ENCODE data around the gene STXBP5L. TPM values are rescaled to one million over a fixed set of nuclear protein-coding genes. Genes with fewer than 3 reads are reported as not detected.
"Not testable (repeated sequence)": the region's sequence is repeated elsewhere in the genome, so short reads cannot be mapped to it uniquely, and the experiment has no call there.

STXBP5L gene
- total RNA-seq, 1 experiment from 2014 or later = 0.05 TPM

DNA sequence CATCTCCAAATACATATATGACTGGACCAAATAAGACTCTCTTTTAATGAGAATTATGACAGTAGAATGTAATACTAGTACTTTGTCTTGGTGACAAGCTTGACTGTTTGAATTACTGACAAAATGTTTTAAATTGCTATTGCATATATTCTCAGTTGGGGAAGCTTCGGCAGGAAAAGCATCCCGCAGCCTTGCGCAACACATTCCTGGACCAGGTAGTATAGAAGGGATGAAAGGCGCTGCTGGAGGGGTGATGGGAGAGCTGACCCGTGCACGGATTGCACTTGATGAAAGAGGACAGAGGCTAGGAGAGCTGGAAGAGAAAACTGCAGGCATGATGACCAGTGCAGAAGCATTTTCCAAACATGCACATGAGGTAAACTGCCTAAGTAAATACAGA lies 510.2 kb downstream of the STXBP5L start:
- no peak for DNase-seq (ENCODE audit: low read depth)

DNA sequence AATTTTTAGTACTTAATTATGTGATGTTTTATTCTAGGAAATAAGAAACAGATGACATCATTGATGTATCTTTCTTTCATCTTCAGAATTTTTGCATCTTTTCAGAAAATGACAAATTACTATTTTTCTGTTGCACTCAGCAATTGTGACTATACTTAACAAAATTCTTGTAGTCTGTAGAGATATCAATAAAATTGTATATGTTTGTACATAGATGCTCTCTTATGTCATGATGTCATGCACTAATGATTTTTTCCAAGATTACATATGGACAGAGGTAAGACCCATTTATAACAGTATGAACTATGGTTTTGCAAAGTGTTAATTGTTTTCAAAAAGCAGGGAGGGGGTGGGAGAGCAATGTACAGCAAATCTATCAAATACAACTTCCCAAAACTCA lies 516.5 kb downstream of the STXBP5L start:
- no peak for DNase-seq (ENCODE audit: low read depth)

DNA sequence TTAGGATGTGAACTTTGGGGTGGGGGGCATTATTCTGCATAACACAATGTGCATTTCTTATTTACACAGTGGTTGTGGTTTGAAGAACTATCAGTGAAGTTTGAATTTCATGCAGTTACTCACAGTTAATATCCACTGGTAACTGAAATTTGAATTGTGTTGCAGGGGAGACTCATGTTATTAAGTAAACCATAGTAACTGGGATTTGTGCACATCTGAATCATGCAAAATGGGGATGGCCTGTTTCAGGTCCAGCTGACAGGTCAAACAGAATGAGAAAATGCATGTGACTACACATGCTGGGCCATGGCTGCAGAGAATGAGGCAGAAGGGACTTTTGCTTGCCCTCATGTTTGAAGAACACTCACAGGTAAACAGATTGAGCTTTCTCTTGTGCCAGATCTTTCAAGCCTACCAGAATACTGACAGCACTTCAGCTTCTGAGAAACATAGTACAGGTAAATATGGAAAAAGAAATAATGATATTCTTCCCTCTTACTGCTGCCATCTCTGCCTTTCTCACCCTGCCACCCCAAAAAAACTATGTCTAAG lies 522.7 kb downstream of the STXBP5L start:
- DNase-seq (ENCODE audit: low read depth) = no peak

DNA sequence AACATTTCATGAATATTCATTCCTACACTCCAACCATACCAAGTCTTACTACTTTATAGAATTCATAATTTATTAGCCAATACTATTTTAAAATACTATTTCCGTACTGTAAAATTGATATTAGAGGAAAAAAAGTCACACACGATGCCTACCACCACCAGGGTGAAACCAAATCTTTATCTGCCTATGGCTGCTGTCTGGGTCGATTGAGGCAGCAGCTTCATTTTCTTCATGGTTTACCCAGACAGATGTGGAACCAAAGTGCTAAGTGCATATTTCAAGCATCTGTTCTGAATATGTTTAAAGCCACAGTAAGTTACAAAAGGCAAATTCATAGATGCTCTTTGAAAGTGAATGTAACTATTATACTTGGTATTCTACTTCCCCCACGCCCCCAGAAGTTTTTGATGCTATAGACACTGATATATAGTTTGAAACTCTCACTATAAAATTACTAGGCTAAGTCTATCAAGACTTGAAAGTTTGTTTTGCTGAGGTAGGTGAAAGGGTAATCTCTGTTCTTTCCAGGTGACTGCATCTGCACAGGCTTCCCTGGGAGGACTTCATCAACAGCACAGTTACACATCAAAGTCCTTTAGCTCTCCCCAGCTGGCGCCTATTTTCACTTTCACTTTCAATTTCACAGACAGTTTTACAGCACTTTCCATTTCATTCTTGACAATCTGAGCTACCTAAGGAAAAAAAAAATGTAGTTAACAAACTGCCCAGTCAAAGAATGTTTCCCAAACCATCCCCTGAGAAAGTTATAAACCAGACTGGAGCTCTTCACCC lies 523.9 kb downstream of the STXBP5L start:
- peak; percentile 42 for DNase-seq (ENCODE audit: low read depth)

DNA sequence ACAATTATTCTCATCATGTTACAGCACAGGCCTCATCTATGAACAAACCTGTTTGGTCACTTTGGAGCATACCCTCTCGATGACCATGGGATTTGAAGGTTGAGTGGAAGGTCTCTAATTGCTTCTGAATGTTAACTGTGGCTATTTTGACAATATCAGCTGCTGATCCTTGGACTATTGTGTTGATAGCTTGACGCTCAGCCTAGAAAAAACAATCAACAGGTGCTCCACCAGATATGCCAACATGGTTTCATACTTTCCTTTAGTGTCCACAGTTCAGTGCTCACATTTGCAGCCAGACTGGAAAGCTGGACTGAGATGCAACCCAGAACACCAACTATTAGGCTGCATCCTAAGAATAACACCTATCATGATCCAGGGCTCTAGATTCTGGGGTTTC lies 528.1 kb downstream of the STXBP5L start:
- no peak for DNase-seq (ENCODE audit: low read depth)

DNA sequence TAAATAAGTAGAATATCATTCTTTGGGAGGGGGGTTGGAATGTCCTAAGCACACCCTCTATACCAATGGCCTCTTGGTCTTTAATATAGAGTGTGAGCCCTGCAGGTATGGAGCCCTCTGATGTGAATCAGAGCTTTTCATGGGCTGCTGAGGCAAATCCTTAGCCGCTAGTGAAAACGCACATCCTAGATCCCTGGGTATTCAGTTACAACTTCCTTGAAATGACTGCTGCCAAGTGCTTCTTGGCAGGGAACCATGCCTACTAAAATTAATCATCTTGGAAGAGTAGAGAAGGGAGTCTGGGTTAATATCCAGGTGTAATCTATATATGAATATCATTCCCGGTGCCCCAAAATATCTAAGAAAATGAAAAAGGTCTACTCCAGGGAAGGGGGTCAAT lies 528.6 kb downstream of the STXBP5L start:
- DNase-seq (ENCODE audit: low read depth) = peak; percentile 21

DNA sequence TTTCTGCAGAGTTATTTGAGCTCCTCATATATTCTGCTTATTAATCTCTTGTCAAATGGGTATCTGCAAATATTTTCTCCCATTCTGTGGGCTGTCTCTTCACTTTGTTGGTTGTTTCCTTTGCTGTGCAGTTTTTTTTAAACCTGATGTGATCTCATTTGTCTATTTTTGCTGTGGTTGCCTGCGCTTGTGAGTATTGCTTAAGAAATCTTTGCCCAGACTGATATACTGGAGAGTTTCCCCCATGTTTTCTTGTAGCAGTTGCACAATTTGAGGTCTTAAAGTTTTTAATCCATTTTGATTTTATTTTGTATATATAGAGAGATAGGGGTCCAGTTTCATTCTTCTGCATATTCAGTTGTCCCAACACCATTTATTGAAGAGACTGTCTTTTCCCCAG lies 535.5 kb downstream of the STXBP5L start:
- no peak for DNase-seq (ENCODE audit: low read depth)

DNA sequence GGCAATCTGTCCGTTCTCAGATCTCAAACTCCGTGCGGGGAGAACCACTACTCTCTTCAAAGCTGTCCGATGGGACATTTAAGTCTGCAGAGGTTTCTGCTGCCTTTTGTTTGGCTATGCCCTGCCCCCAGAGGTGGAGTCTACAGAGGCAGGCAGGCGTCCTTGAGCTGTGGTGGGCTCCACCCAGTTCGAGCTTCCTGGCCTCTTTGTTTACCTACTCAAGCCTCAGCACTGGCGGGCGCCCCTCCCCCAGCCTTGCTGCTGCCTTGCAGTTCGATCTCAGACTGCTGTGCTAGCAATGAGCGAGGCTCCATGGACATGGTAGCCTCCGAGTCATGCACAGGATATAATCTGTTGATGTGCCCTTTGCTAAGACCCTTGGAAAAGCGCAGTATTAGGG lies 543.7 kb downstream of the STXBP5L start:
- not testable (repeated sequence) for DNase-seq (ENCODE audit: low read depth)

DNA sequence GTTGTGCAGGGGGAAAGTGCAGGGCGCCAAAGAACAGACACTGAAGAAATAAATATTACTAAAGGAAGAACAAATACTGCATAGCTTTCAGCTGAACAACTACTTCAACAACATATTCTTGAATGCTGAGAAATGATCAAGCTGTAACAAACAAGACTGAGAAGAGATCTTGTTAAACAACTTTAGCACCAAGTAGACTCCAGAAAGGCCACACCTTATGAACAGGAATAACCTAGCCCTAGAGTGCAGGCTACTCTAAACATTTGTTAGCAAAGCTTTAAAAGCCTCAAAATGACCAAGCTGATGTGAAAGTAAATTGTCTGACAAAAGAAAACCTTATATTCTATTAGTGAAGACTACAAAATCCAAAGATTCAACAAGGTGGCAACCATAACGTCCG lies 554.6 kb downstream of the STXBP5L start:
- DNase-seq (ENCODE audit: low read depth) = no peak

DNA sequence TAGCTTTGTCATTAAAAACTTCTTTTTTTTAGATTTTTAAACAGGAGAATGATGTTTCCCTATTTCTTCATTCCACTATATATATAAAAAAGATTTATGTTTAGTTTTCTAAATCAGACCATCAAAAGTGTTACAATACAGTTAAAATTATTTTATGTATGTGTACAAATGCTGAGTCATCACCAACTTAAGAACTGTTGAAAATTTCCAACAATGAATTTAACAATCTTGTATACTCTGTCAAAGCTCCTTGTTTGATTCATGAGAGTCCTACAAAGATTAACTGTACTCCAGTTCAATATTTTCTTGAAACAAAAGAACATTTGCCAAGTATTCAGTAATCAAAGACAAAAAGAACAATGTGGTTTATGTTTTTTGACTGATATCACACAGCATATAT lies 555.7 kb downstream of the STXBP5L start:
- no peak for DNase-seq (ENCODE audit: low read depth)

DNA sequence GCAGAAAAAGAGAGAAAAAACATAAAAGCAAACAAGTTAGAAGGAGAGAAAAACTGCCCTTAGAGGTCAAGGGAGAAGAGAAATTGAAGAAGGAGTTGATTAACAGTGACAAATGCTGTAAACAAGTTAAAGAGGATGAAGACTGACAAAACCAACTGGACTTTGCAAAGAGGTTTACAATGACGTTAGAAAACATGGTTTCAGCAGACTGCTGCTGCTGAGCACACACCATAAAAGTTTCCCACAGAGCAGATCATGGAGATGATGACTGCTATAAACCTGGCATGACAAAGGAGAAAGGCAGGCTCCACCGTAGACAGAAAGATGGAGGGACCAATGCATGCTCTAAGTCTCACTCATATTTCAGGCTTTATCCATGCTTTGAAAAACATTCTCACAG lies 559.1 kb downstream of the STXBP5L start:
- DNase-seq (ENCODE audit: low read depth) = no peak

DNA sequence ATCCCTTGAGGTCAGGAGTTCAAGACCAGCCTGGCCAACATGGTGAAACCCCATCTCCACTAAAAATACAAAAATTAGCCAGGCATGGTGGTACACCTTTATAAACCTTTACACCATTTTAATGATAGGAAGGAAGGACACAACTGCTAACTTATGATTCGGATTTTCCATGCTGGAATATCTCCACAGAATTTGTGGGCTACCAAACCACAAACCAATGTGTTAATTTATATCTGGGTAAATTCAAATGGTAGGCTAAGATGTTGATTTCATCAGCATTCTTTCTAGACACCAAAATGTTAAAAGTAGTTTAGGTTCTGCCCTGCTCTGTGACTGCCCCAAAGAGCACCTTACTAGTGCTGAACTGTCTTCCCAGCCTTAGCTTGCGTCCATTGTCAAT lies 565.0 kb downstream of the STXBP5L start:
- DNase-seq (ENCODE audit: low read depth) = no peak

Small RNA genes lying within 50 kb of the gene (small RNA-seq; reads per million reads assigned to genes)
- not detected for gene MIR5682

Other genes with a start within 250 kb of the STXBP5L start
- gene HGD, start 226.0 kb upstream of the STXBP5L start, total RNA-seq (2014; rRNA removed; shearing (Covaris generic)) = not detected in 2 replicates
- 20.7 and 26.1 TPM in 2 replicates for gene RABL3, start 165.7 kb upstream of the STXBP5L start, total RNA-seq (2014; rRNA removed; shearing (Covaris generic))
- gene GTF2E1, start 165.5 kb upstream of the STXBP5L start, total RNA-seq (2014; rRNA removed; shearing (Covaris generic)) = 17.2 and 26.0 TPM in 2 replicates

Data from HT1080 (cell line).